NCI-H748 (cell line): ENCODE measurements around the gene ADAP2.
"Not testable (repeated sequence)": the region's sequence is repeated elsewhere in the genome, so short reads cannot be mapped to it uniquely, and the experiment has no call there.

Experiments
- DNase-seq: peaks from one replicate; lab custom pipeline; 2025; ENCODE audit not compliant: unreplicated experiment; lab: John Stamatoyannopoulos, UW

The ADAP2 gene

GRCh38 chr17:30921544-30922196 lies at the start of gene ADAP2:
TSS of gene ADAP2 (plus strand) at chr17:30921945. CDS start at chr17:30922015, 70 bp downstream.
- peak; percentile 62 for DNase-seq

- DNase-seq, result no peak
Measured at GRCh38 chr17:30886187-30886586, 35.6 kb upstream of the ADAP2 start.

- DNase-seq, result no peak
Measured at GRCh38 chr17:30894236-30894635, 27.5 kb upstream of the ADAP2 start.

GRCh38 chr17:30897311-30897710 lies 24.4 kb upstream of the ADAP2 start:
- no peak for DNase-seq

- peak; percentile 44 for DNase-seq
Measured at GRCh38 chr17:30905742-30906100, 16.0 kb upstream of the ADAP2 start.

GRCh38 chr17:30906101-30906911 lies 15.4 kb upstream of the ADAP2 start, which contains the start of gene TEFM:
TSS of gene TEFM (minus strand) at chr17:30906238. CDS start at chr17:30906198, 40 bp downstream.
- peak; percentile 94 for DNase-seq

- no peak for DNase-seq
Measured at GRCh38 chr17:30908717-30909420, 12.9 kb upstream of the ADAP2 start.

DNA sequence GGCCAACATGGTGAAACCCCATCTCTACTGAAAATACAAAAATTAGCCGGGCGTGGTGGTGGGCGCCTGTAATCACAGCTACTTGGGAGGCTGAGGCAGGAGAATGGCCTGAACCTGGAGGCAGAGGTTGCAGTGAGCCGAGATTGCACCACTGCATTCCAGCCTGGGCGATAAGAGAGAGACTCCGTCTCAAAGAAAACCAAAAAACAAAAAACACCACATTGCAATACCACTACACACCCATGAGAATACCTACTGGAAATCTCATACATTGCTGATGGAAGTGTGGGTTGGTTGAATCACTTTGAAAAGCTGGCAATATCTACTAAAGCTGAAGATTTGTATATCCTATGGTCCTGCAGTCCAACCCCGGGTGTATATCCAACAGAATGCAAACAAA lies 11.6 kb upstream of the ADAP2 start:
- not testable (repeated sequence) for DNase-seq

DNA sequence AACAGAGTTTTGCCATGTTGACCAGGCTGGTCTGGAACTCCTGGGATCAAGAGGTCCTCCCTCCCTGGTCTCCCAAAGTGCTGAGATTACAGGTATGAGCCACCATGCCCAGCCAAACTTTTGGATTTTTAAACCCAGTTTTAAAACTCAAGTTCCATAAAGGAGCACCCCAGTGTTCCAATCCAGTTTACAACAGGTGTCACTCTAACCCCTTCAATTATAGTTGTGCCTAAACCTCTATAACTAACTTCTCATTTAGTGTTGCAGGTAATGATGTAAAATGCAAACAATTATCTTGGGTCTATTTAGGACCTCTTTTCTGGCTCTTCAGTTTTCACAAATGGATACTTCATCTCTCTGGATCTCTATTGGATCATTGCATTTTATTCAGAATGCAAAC lies 7.8 kb upstream of the ADAP2 start:
- no peak for DNase-seq

- DNase-seq, result no peak
Measured at GRCh38 chr17:30915833-30916611, 5.7 kb upstream of the ADAP2 start.

DNA sequence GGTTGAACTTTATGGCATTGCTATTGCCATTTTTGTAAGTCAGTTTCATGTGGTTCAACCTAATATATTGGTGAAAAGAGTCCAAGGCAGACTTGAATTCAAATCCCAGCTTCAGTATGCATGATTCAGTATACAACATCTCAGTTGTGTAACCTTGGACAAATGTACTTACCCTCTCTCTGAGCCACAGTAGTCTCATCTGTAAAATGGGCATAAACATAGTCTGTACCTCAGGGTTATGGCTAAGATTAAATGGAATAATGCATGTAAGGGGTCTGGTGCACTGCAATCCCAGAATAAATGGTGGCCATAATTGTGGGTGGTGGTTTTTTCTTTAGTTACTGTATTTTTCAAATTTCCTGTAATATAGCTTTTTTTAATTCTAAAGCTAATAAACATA lies 4.7 kb upstream of the ADAP2 start:
- no peak for DNase-seq

DNA sequence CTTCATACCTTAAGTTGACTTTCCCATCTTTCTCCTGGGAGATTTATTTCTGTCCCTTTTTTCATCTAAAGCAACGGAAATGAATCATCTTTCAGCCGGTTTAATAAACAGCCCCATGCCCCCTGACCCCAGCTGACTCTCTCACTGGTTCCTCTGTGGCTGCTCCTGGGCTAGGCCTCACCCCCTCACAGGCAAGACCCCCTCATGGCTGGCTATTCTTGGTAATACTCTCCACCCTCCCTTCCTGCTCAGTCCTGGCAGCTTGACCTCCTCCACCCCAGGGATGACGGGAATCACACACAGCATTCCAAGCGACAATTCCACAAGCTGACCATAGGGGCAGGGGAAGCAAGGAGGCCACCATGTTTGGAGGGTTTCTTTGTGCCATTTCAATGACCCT lies 1.5 kb upstream of the ADAP2 start:
- no peak for DNase-seq

DNA sequence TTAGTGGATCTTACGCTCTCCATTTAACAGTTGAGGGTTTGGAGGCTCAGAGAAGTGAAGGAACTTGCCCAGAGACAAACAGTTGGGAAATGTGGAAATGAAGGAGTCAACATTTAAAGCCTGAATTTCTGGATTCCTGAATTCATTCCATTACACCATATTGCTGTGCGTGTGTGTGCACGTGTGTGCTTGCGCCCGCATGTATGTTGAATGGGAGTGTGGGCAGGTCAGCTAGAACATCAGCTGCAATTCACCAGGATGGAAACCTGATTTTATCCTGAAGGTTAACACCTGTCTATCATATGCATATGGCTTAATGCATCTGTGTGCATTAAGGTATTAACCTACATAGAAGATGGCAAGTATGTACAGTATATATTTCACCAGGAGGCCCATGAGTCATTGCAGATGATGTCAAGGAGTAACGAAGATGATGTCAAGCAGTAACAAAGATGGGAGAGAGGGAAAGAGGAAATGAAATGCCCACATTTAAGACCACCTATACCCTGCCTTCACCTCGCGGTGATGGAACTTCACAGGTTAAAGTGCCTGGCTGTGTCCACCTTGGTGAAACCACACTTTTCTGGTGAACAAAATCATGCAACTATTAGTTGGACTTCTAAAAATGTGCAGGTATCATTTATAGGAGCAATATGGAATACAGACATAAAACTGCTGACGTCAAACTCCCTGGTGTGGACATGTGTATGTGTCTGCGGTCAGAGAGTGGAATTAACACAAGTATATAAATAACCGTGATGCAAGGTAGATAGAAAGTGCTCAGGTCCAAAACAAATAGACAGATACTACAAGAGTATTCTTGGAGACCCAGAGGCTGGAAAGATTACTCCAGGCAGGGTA lies 832 bp upstream of the ADAP2 start:
- no peak for DNase-seq

DNA sequence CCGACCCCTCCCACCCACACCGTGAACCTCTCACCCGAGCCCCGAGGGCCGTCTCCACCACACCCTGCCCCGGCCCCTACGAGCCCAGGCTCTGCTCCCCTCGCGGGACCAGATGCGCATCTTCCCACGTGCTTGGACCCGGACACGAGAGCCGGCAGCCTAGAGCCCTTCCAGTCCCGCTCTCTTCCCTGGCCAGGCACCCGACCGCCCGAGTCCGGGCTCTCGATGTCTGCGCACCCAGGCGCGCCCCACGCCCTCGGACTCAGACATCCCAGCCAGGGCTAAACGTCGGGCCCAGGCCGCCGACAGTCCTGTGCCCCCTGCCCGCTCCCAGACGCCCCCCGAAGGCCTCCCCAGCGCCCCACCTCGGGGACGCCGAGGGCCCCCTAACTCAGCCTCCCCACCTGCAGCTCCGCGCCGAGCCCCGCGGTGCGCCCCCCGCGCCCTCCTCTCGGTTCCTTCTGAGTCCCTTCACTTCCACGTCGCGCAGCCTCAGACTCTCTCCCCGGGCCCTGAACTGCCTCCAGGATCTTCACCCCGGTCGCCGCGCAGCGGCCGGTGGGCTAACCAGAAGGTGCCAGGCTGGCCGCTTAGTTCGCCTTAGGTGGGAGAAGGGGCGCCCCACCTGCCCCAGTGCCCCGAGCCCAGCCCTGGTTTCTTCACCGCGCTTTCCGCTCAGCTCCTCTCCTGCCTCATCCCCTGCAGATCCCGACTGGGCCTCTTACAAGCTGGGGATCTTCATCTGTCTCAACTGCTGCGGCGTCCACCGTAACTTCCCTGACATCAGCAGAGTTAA lies 688 bp downstream of the ADAP2 start:
- DNase-seq, result no peak

DNA sequence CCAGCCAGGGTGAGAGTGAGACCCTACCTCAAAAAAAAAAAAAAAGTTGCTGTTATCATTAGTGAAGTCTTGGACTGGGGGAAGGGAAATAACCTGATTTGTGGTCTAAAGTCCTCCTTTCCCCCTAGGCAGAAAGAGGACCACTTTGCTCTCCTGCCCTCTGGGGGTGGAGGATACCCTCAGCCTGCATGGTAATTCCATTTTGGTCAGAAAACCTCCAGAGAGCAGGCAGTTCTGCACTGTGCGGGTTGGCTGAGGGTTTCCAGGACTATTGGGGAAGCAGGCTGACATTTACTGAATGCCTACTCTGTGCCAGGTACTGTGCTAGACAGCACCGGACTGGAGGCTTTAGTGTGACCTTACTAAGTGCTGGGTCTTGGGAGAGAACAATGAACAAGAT lies 2.6 kb downstream of the ADAP2 start:
- DNase-seq, result no peak

- no peak for DNase-seq
Measured at GRCh38 chr17:30926516-30926915, 4.8 kb downstream of the ADAP2 start.

DNA sequence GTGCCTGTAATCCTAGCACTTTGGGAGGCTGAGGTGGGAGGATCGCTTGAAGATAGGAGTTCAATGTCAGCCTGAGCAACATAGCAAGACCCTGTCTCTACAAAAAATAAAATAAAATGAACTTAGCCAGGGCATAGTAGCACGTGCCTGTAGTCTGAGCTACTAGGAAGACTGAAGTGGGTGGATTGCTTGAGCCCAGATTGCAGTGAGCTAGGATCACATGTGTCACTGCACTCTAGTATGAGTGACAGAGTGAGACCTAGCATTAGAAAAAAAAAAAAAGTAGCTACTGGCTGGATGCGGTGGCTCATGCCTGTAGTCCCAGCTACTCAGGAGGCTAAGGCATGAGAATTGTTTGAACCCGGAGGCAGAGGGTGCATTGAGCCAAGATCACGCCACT lies 6.0 kb downstream of the ADAP2 start:
- DNase-seq, result no peak

GRCh38 chr17:30928584-30928983 lies 6.8 kb downstream of the ADAP2 start:
- DNase-seq, result no peak

DNA sequence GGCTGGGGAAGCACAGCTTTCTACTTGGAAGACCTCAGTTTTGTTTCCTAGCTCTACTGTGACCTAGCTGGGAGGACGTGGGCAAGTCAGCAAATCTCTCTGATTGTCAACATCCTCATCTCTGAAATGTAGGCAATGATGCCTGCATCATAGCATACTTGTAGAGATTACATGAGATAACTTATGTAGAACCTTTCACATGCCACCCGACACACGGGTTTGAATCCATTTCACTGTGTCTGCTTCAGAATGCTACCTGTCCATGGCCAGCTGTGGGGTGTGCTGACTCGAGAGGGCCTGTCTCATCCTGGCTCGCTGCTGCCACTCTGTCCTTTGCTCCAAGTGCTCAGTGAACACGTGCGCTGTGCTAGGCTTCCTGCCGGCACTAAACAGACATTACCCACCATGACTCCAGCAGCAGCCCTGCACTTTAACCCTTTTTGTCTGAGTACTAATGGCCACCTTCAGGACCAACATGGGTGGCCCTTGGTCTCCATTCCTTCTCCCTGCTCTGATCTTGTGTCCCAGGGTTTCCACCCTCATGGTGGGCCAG lies 7.4 kb downstream of the ADAP2 start:
- no peak for DNase-seq
